A673 (cell line): ENCODE results near the gene LAMP1.

Experiments
- CTCF ChIP-seq: fragments of 300-800, 200-600 bp; sonication (generic); conservative IDR thresholded peaks from 2 replicates; pipeline ENCODE4 v1.5.1; 2017; ENCODE audit warnings: low read depth, mild to moderate bottlenecking, antibody characterized with exemption, low read length, moderate library complexity, mixed read lengths
- EZH2 ChIP-seq: fragments of 200-600 bp; sonication (generic); IDR thresholded peaks from 2 replicates; pipeline ENCODE4 v1.6.1; 2017; ENCODE audit warnings: borderline replicate concordance, low read depth, mild to moderate bottlenecking, mixed read lengths, antibody characterized with exemption, low read length; ENCODE audit not compliant: poor library complexity, severe bottlenecking

GRCh38 chr13:113338451-113338850 is 41.4 kb downstream of the LAMP1 start:
- TF ChIP-seq CTCF, result no peak
- TF ChIP-seq EZH2, result no peak
